GM21526 (cell line): ENCODE measurements around the gene TSPOAP1.

Experiments used
- ATAC-seq: cut with Tn5 transposase; IDR thresholded peaks from one replicate; pipeline ENCODE4 v1.9.1; 2021; ENCODE audit warnings: moderate library complexity; ENCODE audit not compliant: unreplicated experiment, low FRiP score

Gene TSPOAP1

GRCh38 chr17:58328195-58329034, at the start of gene TSPOAP1:
Gene TSPOAP1 (minus strand): TSS chr17:58328795. CDS start chr17:58327920, 875 bp downstream.
- no peak for ATAC-seq

- ATAC-seq: no peak
These were observed 49.1 kb upstream of the TSPOAP1 start for GRCh38 chr17:58377661-58378060.

GRCh38 chr17:58377093-58377601, 48.6 kb upstream of the TSPOAP1 start:
- no peak for ATAC-seq

- ATAC-seq: no peak
These were observed 47.9 kb upstream of the TSPOAP1 start for GRCh38 chr17:58376472-58377000.

GRCh38 chr17:58375811-58376210, 47.2 kb upstream of the TSPOAP1 start:
- ATAC-seq: no peak

- no peak for ATAC-seq
These were observed 46.7 kb upstream of the TSPOAP1 start for GRCh38 chr17:58375256-58375655.

GRCh38 chr17:58373923-58374322, 45.3 kb upstream of the TSPOAP1 start:
- ATAC-seq: no peak

- no peak for ATAC-seq
These were observed 44.4 kb upstream of the TSPOAP1 start for GRCh38 chr17:58373003-58373402.

GRCh38 chr17:58371300-58371950, 42.8 kb upstream of the TSPOAP1 start:
- ATAC-seq: no peak

- ATAC-seq: no peak
These were observed 42.1 kb upstream of the TSPOAP1 start for GRCh38 chr17:58370716-58371115.

GRCh38 chr17:58370309-58370708, 41.7 kb upstream of the TSPOAP1 start:
- no peak for ATAC-seq

- no peak for ATAC-seq
These were observed 40.8 kb upstream of the TSPOAP1 start for GRCh38 chr17:58369214-58370031.

GRCh38 chr17:58368860-58369213, 40.2 kb upstream of the TSPOAP1 start:
- ATAC-seq: no peak

- no peak for ATAC-seq
These were observed 38.9 kb upstream of the TSPOAP1 start for GRCh38 chr17:58367461-58367860.

- no peak for ATAC-seq
These were observed 37.5 kb upstream of the TSPOAP1 start for GRCh38 chr17:58365980-58366595.

GRCh38 chr17:58365185-58365979, 36.8 kb upstream of the TSPOAP1 start:
- ATAC-seq: no peak

GRCh38 chr17:58364270-58364942, 35.8 kb upstream of the TSPOAP1 start:
- ATAC-seq: no peak

GRCh38 chr17:58363457-58364185, 35.0 kb upstream of the TSPOAP1 start:
- no peak for ATAC-seq
